ENCODE data around the gene BATF3.

BATF3 gene

DNA sequence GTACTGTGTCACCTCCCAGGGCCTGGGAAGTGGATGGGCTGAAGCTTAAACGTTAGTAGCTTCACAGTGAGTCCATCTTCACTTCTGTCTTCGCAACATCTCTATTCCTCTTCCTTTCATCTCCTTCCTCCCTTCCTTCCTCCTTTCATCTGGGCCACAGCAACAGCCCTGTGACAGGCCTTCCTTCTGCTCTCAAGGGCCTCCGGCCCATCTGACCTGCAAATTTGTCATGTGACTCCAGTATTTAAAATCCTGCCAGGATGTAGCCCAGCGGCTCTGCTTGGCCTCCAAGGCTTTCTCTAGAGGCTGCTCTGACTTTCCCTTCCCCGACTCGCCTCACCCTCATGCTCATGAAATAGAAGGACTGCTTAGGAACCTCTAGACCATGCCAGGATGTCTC, 10.9 kb upstream of the BATF3 start:
- no peaks in the 10 kb centered on the region for H3K36me3 ChIP-seq (ENCODE audit: control insufficient read depth in 5 of 5, insufficient read depth in 5 of 5, low read length in 5 of 5)
- no peaks in the 10 kb centered on the region for H3K4me1 ChIP-seq (ENCODE audit: control insufficient read depth in 5 of 5, insufficient read depth in 5 of 5, low read length in 5 of 5)
- H3K9ac ChIP-seq (ENCODE audit: low read length in 5 of 5) = no peak overlapping the region
- H3K27me3 ChIP-seq (ENCODE audit: control insufficient read depth in 5 of 5, insufficient read depth in 4 of 5, low read length in 5 of 5) = no peaks in the 10 kb centered on the region
- H3K4me3 ChIP-seq (ENCODE audit: low read depth in 1 of 5, low read length in 5 of 5) = no peak overlapping the region
- no peak overlapping the region for H3K27ac ChIP-seq (ENCODE audit: low read depth, low read length)
- peaks cover 0 to 4% (median 0%) of the 10 kb centered on the region in 5 donors for H3K9me3 ChIP-seq (ENCODE audit: control insufficient read depth in 5 of 5, low read length in 5 of 5)

DNA sequence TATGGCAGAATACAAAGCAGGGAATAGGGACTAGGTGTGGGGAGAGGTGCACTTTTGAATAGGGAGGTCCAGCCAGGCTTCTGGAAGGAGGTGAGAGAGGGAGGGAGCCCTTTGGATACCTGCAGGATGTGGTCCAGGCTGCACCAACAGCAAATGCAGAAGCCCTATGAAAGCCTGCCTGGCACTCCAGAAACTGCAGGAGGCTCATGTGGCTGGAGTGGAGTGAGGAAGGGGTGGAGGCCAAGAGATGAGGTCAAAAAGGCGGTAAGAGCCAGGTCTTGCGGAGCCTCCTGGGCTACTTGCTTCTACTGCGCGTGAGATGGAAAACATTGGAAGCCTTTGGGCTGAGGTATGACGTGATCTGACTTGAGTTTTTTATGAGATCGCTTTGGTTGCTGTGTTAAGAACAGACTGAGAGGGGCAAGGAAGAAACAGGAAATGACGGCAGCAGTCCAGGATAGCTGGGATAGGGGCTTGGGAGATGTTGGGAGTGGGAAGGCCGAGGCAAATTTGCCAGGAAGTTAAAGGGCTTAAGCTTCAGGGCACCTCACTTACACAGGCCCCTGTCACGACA, 4.4 kb upstream of the BATF3 start:
- H3K4me3 ChIP-seq (ENCODE audit: low read depth in 1 of 5, low read length in 5 of 5) = no peak overlapping the region
- H3K9me3 ChIP-seq (ENCODE audit: control insufficient read depth in 5 of 5, low read length in 5 of 5) = no peaks in the 10 kb centered on the region
- peaks cover 2 to 22% (median 19%) of the 10 kb centered on the region in 5 donors for H3K4me1 ChIP-seq (ENCODE audit: control insufficient read depth in 5 of 5, insufficient read depth in 5 of 5, low read length in 5 of 5)
- no peaks in the 10 kb centered on the region for H3K36me3 ChIP-seq (ENCODE audit: control insufficient read depth in 5 of 5, insufficient read depth in 5 of 5, low read length in 5 of 5)
- H3K27ac ChIP-seq (ENCODE audit: low read depth, low read length) = no peak overlapping the region
- no peak overlapping the region for H3K9ac ChIP-seq (ENCODE audit: low read length in 5 of 5)
- no peaks in the 10 kb centered on the region for H3K27me3 ChIP-seq (ENCODE audit: control insufficient read depth in 5 of 5, insufficient read depth in 4 of 5, low read length in 5 of 5)

DNA sequence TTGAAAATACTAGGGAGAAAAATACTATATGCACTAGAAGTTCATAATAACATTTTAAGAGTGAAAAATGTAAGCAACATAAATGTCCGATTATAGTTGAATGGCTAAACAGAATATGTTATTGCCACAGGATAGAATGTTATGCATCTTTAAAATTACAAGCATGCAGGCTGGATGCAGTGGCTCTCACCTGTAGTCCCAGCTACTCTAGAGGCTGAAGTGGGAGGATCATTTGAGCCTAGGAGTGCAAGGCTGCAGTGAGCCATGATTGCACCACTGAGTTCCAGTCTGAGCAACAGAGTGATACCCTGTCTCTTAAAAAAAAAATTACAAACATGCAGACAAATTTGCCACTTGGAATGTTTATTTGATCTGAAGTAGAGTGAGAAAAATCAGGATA, 3.0 kb upstream of the BATF3 start:
- Histone ChIP-seq H3K27ac (ENCODE audit: low read depth, low read length) (no peak overlapping the region), H3K9ac (ENCODE audit: low read length in 5 of 5) (no peak overlapping the region), H3K36me3 (ENCODE audit: control insufficient read depth in 5 of 5, insufficient read depth in 5 of 5, low read length in 5 of 5) (no peaks in the 10 kb centered on the region), H3K4me3 (ENCODE audit: low read depth in 1 of 5, low read length in 5 of 5) (no peak overlapping the region), H3K27me3 (ENCODE audit: control insufficient read depth in 5 of 5, insufficient read depth in 4 of 5, low read length in 5 of 5) (peaks cover 0 to 2% (median 0%) of the 10 kb centered on the region in 5 donors), H3K4me1 (ENCODE audit: control insufficient read depth in 5 of 5, insufficient read depth in 5 of 5, low read length in 5 of 5) (peaks cover 2 to 32% (median 26%) of the 10 kb centered on the region in 5 donors), H3K9me3 (ENCODE audit: control insufficient read depth in 5 of 5, low read length in 5 of 5) (no peaks in the 10 kb centered on the region)

DNA sequence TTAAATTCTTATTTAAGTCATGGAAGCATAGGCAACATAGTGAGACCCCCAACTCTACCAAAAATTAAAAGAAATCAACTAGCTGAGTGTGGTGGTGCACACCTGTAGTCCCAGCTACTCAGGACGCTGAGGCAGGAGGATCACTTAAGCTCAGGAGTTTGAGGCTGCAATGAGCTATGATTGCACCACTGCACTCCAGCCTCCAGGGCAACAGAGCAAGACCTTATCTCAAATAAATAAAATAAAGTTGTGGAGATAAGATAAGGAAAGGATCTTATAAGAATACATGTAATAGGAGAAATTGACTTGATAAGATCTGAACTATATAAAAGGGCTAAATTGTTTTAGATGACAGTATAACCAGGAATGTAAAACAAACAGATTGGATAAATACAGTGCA, 2.3 kb upstream of the BATF3 start:
- Histone ChIP-seq H3K9ac (ENCODE audit: low read length in 5 of 5) (no peak overlapping the region), H3K27me3 (ENCODE audit: control insufficient read depth in 5 of 5, insufficient read depth in 4 of 5, low read length in 5 of 5) (peaks cover 0 to 9% (median 0%) of the 10 kb centered on the region in 5 donors), H3K4me3 (ENCODE audit: low read depth in 1 of 5, low read length in 5 of 5) (no peak overlapping the region), H3K27ac (ENCODE audit: low read depth, low read length) (no peak overlapping the region), H3K9me3 (ENCODE audit: control insufficient read depth in 5 of 5, low read length in 5 of 5) (no peaks in the 10 kb centered on the region), H3K4me1 (ENCODE audit: control insufficient read depth in 5 of 5, insufficient read depth in 5 of 5, low read length in 5 of 5) (peaks cover 2 to 32% (median 26%) of the 10 kb centered on the region in 5 donors), H3K36me3 (ENCODE audit: control insufficient read depth in 5 of 5, insufficient read depth in 5 of 5, low read length in 5 of 5) (no peaks in the 10 kb centered on the region)

DNA sequence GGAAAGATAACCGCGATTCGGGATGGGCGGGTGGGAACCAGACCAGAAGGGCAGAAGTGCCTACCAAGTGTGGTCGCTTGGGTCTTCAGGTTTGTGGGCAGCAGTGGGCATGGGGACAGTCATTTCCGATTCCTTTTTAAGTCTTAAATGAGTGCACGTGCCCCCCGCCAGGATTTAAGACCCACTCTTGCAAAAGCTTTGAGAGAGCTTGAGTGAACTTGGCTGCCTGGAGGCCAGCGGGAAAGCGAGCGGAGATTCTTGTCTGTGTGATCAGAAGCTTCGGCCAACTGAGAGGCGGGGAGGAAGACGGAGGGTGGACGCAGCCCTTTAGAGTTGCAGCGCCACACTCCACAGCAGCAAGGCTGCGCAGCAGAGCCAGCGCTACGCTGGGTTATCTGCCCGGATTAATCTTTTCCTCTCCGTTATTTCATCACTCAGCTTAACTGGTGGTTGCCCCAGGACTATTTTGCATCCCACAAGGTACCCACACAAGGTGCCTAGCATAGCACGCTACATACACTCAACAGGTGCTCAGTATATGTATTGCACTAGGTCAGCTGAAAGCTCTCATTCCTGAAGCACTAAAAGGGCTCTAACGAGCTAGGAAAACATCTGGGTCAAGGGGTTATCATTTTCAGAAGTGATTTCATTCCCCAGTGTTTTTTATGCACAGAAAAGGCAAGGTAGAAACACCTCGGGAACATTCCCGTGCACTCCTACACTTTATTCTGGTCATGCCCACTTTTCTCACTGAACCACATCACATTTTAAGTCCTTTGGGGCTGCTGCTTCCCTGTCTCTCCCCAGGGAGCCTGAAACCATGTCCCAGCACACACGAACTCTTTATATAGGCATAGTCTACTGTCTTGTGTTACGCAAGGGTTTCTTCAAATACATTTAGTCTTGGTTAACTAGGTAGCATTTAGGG, 1.5 kb upstream of the BATF3 start:
- Histone ChIP-seq H3K4me1 (ENCODE audit: control insufficient read depth in 5 of 5, insufficient read depth in 5 of 5, low read length in 5 of 5) (peaks cover 2 to 32% (median 26%) of the 10 kb centered on the region in 5 donors), H3K9ac (ENCODE audit: low read length in 5 of 5) (peak overlapping the region in 4 of 5 donors; percentile 48 to 71 (median 58)), H3K9me3 (ENCODE audit: control insufficient read depth in 5 of 5, low read length in 5 of 5) (no peaks in the 10 kb centered on the region), H3K4me3 (ENCODE audit: low read depth in 1 of 5, low read length in 5 of 5) (peak overlapping the region; percentile 62 to 77 (median 71)), H3K36me3 (ENCODE audit: control insufficient read depth in 5 of 5, insufficient read depth in 5 of 5, low read length in 5 of 5) (no peaks in the 10 kb centered on the region), H3K27ac (ENCODE audit: low read depth, low read length) (no peak overlapping the region), H3K27me3 (ENCODE audit: control insufficient read depth in 5 of 5, insufficient read depth in 4 of 5, low read length in 5 of 5) (peaks cover 0 to 9% (median 0%) of the 10 kb centered on the region in 5 donors)

DNA sequence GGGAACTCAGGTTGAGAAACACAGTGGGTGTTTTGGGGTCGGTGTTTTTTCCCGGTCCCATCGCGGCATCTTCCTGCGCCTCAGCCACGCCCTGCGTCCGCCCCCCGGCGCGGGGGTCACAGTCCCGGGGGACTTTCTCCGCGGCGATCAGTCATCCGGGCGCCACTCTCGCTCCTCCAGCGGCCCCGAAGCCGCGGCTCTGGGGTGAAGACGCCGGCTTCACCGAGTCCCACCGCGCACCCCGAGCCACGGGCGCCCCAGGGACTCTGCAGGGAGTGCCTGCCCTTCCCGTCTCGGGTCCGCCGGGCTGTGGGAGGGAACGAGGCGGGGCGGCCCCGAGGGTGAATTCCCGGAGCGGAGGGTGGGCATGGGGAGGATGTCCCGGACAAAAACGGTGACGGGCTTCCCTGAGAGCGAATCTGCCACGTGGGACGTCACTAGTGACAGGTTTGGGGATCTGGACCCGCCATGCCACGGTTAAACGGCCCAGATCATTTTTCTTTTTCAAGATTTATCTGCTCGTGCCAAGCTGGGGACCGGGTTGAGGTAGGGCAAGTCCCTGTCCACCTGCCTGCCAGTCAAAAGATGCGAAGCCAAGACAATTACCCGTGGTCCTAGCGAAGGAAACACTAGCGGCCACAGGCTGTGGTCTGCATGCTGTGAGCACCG, 717 bp upstream of the BATF3 start:
- peaks cover 0 to 9% (median 0%) of the 10 kb centered on the region in 5 donors for H3K27me3 ChIP-seq (ENCODE audit: control insufficient read depth in 5 of 5, insufficient read depth in 4 of 5, low read length in 5 of 5)
- peak overlapping the region in 4 of 5 donors; percentile 53 to 75 (median 66) for H3K9ac ChIP-seq (ENCODE audit: low read length in 5 of 5)
- H3K36me3 ChIP-seq (ENCODE audit: control insufficient read depth in 5 of 5, insufficient read depth in 5 of 5, low read length in 5 of 5) = no peaks in the 10 kb centered on the region
- no peak overlapping the region for H3K27ac ChIP-seq (ENCODE audit: low read depth, low read length)
- H3K9me3 ChIP-seq (ENCODE audit: control insufficient read depth in 5 of 5, low read length in 5 of 5) = no peaks in the 10 kb centered on the region
- H3K4me3 ChIP-seq (ENCODE audit: low read depth in 1 of 5, low read length in 5 of 5) = peak overlapping the region; percentile 62 to 77 (median 71)
- peaks cover 2 to 32% (median 26%) of the 10 kb centered on the region in 5 donors for H3K4me1 ChIP-seq (ENCODE audit: control insufficient read depth in 5 of 5, insufficient read depth in 5 of 5, low read length in 5 of 5)

GRCh38 chr1:212699104-212699624, 476 bp downstream of the BATF3 start:
- Histone ChIP-seq H3K9me3 (ENCODE audit: control insufficient read depth in 5 of 5, low read length in 5 of 5) (no peaks in the 10 kb centered on the region), H3K27me3 (ENCODE audit: control insufficient read depth in 5 of 5, insufficient read depth in 4 of 5, low read length in 5 of 5) (peaks cover 0 to 9% (median 0%) of the 10 kb centered on the region in 5 donors), H3K9ac (ENCODE audit: low read length in 5 of 5) (peak overlapping the region in 4 of 5 donors; percentile 12 to 59 (median 52)), H3K27ac (ENCODE audit: low read depth, low read length) (no peak overlapping the region), H3K36me3 (ENCODE audit: control insufficient read depth in 5 of 5, insufficient read depth in 5 of 5, low read length in 5 of 5) (no peaks in the 10 kb centered on the region), H3K4me3 (ENCODE audit: low read depth in 1 of 5, low read length in 5 of 5) (peak overlapping the region; percentile 59 to 73 (median 64)), H3K4me1 (ENCODE audit: control insufficient read depth in 5 of 5, insufficient read depth in 5 of 5, low read length in 5 of 5) (peaks cover 2 to 32% (median 26%) of the 10 kb centered on the region in 5 donors)

GRCh38 chr1:212698467-212699103, 1.1 kb downstream of the BATF3 start:
- Histone ChIP-seq H3K9ac (ENCODE audit: low read length in 5 of 5) (peak overlapping the region in 2 of 5 donors; percentile 12 to 59), H3K4me1 (ENCODE audit: control insufficient read depth in 5 of 5, insufficient read depth in 5 of 5, low read length in 5 of 5) (peaks cover 2 to 32% (median 26%) of the 10 kb centered on the region in 5 donors), H3K27me3 (ENCODE audit: control insufficient read depth in 5 of 5, insufficient read depth in 4 of 5, low read length in 5 of 5) (peaks cover 0 to 12% (median 0%) of the 10 kb centered on the region in 5 donors), H3K36me3 (ENCODE audit: control insufficient read depth in 5 of 5, insufficient read depth in 5 of 5, low read length in 5 of 5) (no peaks in the 10 kb centered on the region), H3K9me3 (ENCODE audit: control insufficient read depth in 5 of 5, low read length in 5 of 5) (no peaks in the 10 kb centered on the region), H3K4me3 (ENCODE audit: low read depth in 1 of 5, low read length in 5 of 5) (peak overlapping the region; percentile 59 to 73 (median 64)), H3K27ac (ENCODE audit: low read depth, low read length) (no peak overlapping the region)

GRCh38 chr1:212696721-212697331, 2.8 kb downstream of the BATF3 start:
- Histone ChIP-seq H3K9me3 (ENCODE audit: control insufficient read depth in 5 of 5, low read length in 5 of 5) (no peaks in the 10 kb centered on the region), H3K4me1 (ENCODE audit: control insufficient read depth in 5 of 5, insufficient read depth in 5 of 5, low read length in 5 of 5) (peaks cover 2 to 32% (median 26%) of the 10 kb centered on the region in 5 donors), H3K9ac (ENCODE audit: low read length in 5 of 5) (no peak overlapping the region), H3K36me3 (ENCODE audit: control insufficient read depth in 5 of 5, insufficient read depth in 5 of 5, low read length in 5 of 5) (peaks cover 0 to 3% (median 0%) of the 10 kb centered on the region in 5 donors), H3K27me3 (ENCODE audit: control insufficient read depth in 5 of 5, insufficient read depth in 4 of 5, low read length in 5 of 5) (peaks cover 0 to 12% (median 0%) of the 10 kb centered on the region in 5 donors), H3K4me3 (ENCODE audit: low read depth in 1 of 5, low read length in 5 of 5) (no peak overlapping the region), H3K27ac (ENCODE audit: low read depth, low read length) (no peak overlapping the region)
